ENCODE results near the gene TFB1M.
A peak's percentile ranks its signal among the peaks of the same experiment; 100 is the strongest.
"Not testable (repeated sequence)": the region's sequence is repeated elsewhere in the genome, so short reads cannot be mapped to it uniquely, and the experiment has no call there.

TFB1M gene

GRCh38 chr6:155315516-155315871 is 1.2 kb upstream of the TFB1M start:
- Histone ChIP-seq H3K27ac (peak overlapping the region; percentile 79), H3K9ac (peak overlapping the region; percentile 50; the same call in 1 of the 2 replicates), H2AFZ (ENCODE audit: low read depth) (peak overlapping the region; percentile 75)

GRCh38 chr6:155314773-155315515 is 660 bp upstream of the TFB1M start:
- Histone ChIP-seq H3K9ac (peak overlapping the region; percentile 50; the same call in 1 of the 2 replicates), H3K79me2 (ENCODE audit: insufficient read depth, low read depth) (no peaks in the 10 kb centered on the region; the same call in 1 of the 2 replicates), H2AFZ (ENCODE audit: low read depth) (peak overlapping the region; percentile 75), H3K27ac (peak overlapping the region; percentile 79), H4K20me1 (ENCODE audit: insufficient read depth) (no peaks in the 10 kb centered on the region), H3K4me1 (ENCODE audit: low read depth, poor library complexity, severe bottlenecking) (peaks cover 20% of the 10 kb centered on the region), H3K27me3 (ENCODE audit: insufficient read depth, low read depth) (no peaks in the 10 kb centered on the region), H3K4me2 (peak overlapping the region; percentile 71), H3K4me3 (IDR thresholded peaks at IDR 0.05; ENCODE audit: insufficient read depth, low read depth, low read length) (no peak overlapping the region), H3K36me3 (ENCODE audit: insufficient read depth) (no peaks in the 10 kb centered on the region)
- TF ChIP-seq CTCF (conservative IDR thresholded peaks at IDR 0.05; ENCODE audit: low read depth, low read length), result no peak

More at GRCh38 chr6:155315516-155315871, 1.2 kb upstream of the TFB1M start:
- no peaks in the 10 kb centered on the region; the same call in 1 of the 2 replicates for H3K79me2 ChIP-seq (ENCODE audit: insufficient read depth, low read depth)
- no peaks in the 10 kb centered on the region for H3K27me3 ChIP-seq (ENCODE audit: insufficient read depth, low read depth)
- no peaks in the 10 kb centered on the region for H3K36me3 ChIP-seq (ENCODE audit: insufficient read depth)
- H3K4me2 ChIP-seq, result peak overlapping the region; percentile 71
- no peak for TF ChIP-seq CTCF (conservative IDR thresholded peaks at IDR 0.05; ENCODE audit: low read depth, low read length)
- peaks cover 20% of the 10 kb centered on the region for H3K4me1 ChIP-seq (ENCODE audit: low read depth, poor library complexity, severe bottlenecking)
- H3K4me3 ChIP-seq (IDR thresholded peaks at IDR 0.05; ENCODE audit: insufficient read depth, low read depth, low read length), result no peak overlapping the region
- H4K20me1 ChIP-seq (ENCODE audit: insufficient read depth), result no peaks in the 10 kb centered on the region

GRCh38 chr6:155313602-155314091 is 637 bp downstream of the TFB1M start:
- H3K79me2 ChIP-seq (ENCODE audit: insufficient read depth, low read depth), result no peaks in the 10 kb centered on the region; the same call in 1 of the 2 replicates
- H3K4me3 ChIP-seq (IDR thresholded peaks at IDR 0.05; ENCODE audit: insufficient read depth, low read depth, low read length), result no peak overlapping the region
- H3K36me3 ChIP-seq (ENCODE audit: insufficient read depth), result no peaks in the 10 kb centered on the region
- peak overlapping the region; percentile 85 for H3K4me2 ChIP-seq
- H3K4me1 ChIP-seq (ENCODE audit: low read depth, poor library complexity, severe bottlenecking), result peaks cover 15% of the 10 kb centered on the region
- no peak for TF ChIP-seq CTCF (conservative IDR thresholded peaks at IDR 0.05; ENCODE audit: low read depth, low read length)
- H2AFZ ChIP-seq (ENCODE audit: low read depth), result peak overlapping the region; percentile 89
- H3K27ac ChIP-seq, result peak overlapping the region; percentile 53
- peak overlapping the region; percentile 67 for H3K9ac ChIP-seq
- no peaks in the 10 kb centered on the region for H3K27me3 ChIP-seq (ENCODE audit: insufficient read depth, low read depth)
- no peaks in the 10 kb centered on the region for H4K20me1 ChIP-seq (ENCODE audit: insufficient read depth)

GRCh38 chr6:155312950-155313349 is 1.3 kb downstream of the TFB1M start:
- H3K4me1 ChIP-seq (ENCODE audit: low read depth, poor library complexity, severe bottlenecking), result peaks cover 15% of the 10 kb centered on the region
- H3K4me3 ChIP-seq (IDR thresholded peaks at IDR 0.05; ENCODE audit: insufficient read depth, low read depth, low read length); H3K9ac ChIP-seq; H3K79me2 ChIP-seq (ENCODE audit: insufficient read depth, low read depth); H3K27ac ChIP-seq; H4K20me1 ChIP-seq (ENCODE audit: insufficient read depth); H2AFZ ChIP-seq (ENCODE audit: low read depth); H3K27me3 ChIP-seq (ENCODE audit: insufficient read depth, low read depth); H3K36me3 ChIP-seq (ENCODE audit: insufficient read depth): not testable (repeated sequence)
- H3K4me2 ChIP-seq, result peak overlapping the region; percentile 85

GRCh38 chr6:155311583-155311982 is 2.7 kb downstream of the TFB1M start:
- Histone ChIP-seq H2AFZ (ENCODE audit: low read depth) (no peak overlapping the region), H3K79me2 (ENCODE audit: insufficient read depth, low read depth) (no peaks in the 10 kb centered on the region; the same call in 1 of the 2 replicates), H4K20me1 (ENCODE audit: insufficient read depth) (no peaks in the 10 kb centered on the region), H3K4me2 (no peak overlapping the region), H3K27ac (no peak overlapping the region), H3K27me3 (ENCODE audit: insufficient read depth, low read depth) (no peaks in the 10 kb centered on the region), H3K36me3 (ENCODE audit: insufficient read depth) (no peaks in the 10 kb centered on the region), H3K4me1 (ENCODE audit: low read depth, poor library complexity, severe bottlenecking) (peaks cover 15% of the 10 kb centered on the region), H3K4me3 (IDR thresholded peaks at IDR 0.05; ENCODE audit: insufficient read depth, low read depth, low read length) (no peak overlapping the region), H3K9ac (no peak overlapping the region)
- TF ChIP-seq CTCF (conservative IDR thresholded peaks at IDR 0.05; ENCODE audit: low read depth, low read length), result no peak
